ENCODE measurements around the gene USP2.

DNA sequence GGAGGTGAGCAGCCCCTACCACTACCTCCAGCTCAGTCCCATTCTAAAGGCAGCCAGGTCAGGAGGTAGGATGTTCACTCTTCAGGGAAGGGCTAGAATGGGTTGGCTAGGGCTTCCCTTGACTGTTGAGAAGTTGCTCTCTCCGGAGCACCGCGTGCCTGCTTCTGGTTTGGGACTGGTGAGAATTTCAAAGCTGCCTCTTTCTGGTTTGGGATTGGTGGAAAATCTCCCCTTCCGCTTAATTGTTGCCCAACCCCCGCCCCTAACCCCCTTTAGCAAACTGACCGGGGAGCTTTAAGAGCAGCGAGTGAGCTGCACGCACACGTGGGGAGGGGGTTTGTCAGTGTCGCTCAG, 686 bp downstream of the USP2 start:
- TF ChIP-seq, protein P1, sequence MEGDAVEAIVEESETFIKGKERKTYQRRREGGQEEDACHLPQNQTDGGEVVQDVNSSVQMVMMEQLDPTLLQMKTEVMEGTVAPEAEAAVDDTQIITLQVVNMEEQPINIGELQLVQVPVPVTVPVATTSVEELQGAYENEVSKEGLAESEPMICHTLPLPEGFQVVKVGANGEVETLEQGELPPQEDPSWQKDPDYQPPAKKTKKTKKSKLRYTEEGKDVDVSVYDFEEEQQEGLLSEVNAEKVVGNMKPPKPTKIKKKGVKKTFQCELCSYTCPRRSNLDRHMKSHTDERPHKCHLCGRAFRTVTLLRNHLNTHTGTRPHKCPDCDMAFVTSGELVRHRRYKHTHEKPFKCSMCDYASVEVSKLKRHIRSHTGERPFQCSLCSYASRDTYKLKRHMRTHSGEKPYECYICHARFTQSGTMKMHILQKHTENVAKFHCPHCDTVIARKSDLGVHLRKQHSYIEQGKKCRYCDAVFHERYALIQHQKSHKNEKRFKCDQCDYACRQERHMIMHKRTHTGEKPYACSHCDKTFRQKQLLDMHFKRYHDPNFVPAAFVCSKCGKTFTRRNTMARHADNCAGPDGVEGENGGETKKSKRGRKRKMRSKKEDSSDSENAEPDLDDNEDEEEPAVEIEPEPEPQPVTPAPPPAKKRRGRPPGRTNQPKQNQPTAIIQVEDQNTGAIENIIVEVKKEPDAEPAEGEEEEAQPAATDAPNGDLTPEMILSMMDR (optimal IDR thresholded peaks at IDR 0.05 in 1 of 3, IDR thresholded peaks at IDR 0.05 in 1 of 3, conservative IDR thresholded peaks at IDR 0.05 in 1 of 3; ENCODE audit: extremely low read depth in 1 of 3, insufficient read depth in 2 of 3, low read length in 3 of 3) = no peak
- TF ChIP-seq EZH2 (IDR thresholded peaks at IDR 0.05; ENCODE audit: low read length) = no peak
